ENCODE measurements around the gene MTHFD1L. TPM values are rescaled to one million over a fixed set of nuclear protein-coding genes. Genes with fewer than 3 reads are reported as not detected.

MTHFD1L gene
- total and polyA plus RNA-seq, 2 of the 8 experiments (the other 6 are each of a cell fraction or from before 2014, with no cell fraction given) = 29.2 to 105 TPM

DNA sequence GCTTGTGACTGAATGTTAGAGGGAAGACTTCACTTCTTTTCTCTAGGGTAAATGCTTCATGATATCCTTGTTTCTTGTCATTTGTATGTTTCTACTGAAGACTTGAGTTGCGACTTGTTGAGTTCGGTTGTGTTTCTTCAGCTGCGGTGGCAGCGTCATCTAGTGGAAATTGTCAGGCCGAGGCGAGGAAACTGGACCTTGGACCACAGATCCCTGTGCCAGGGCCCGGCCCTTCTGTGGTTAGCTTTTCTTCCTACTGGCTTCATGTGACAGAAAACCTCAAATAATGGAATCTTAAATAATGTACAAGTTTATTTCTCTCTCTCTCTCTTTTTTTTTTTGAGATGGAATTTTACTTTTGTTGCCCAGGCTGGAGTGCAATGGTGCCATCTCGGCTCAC is 12.4 kb downstream of the MTHFD1L start:
- H3K4me2 ChIP-seq (ENCODE audit: insufficient read depth in 1 of 2, low read depth in 2 of 2, low read length in 2 of 2) = peak overlapping the region in 1 of 2 experiments; percentile 36; a peak in 1 of 4 replicates
- TF ChIP-seq, protein P1, sequence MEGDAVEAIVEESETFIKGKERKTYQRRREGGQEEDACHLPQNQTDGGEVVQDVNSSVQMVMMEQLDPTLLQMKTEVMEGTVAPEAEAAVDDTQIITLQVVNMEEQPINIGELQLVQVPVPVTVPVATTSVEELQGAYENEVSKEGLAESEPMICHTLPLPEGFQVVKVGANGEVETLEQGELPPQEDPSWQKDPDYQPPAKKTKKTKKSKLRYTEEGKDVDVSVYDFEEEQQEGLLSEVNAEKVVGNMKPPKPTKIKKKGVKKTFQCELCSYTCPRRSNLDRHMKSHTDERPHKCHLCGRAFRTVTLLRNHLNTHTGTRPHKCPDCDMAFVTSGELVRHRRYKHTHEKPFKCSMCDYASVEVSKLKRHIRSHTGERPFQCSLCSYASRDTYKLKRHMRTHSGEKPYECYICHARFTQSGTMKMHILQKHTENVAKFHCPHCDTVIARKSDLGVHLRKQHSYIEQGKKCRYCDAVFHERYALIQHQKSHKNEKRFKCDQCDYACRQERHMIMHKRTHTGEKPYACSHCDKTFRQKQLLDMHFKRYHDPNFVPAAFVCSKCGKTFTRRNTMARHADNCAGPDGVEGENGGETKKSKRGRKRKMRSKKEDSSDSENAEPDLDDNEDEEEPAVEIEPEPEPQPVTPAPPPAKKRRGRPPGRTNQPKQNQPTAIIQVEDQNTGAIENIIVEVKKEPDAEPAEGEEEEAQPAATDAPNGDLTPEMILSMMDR (IDR thresholded peaks at IDR 0.05; ENCODE audit: control extremely low read depth in 1 of 3, insufficient read depth in 1 of 3, low read depth in 1 of 3, low read length in 3 of 3) = peak in 1 of 3 experiments; percentile 14; a peak in 1 of 4 replicates
- TF ChIP-seq ASH2L (IDR thresholded peaks at IDR 0.05; ENCODE audit: low read length) = no peak
- peak; percentile 9 to 30; a peak in 1 of 4 replicates for TF ChIP-seq RAD21 (IDR thresholded peaks at IDR 0.05 in 1 of 2, conservative IDR thresholded peaks at IDR 0.05 in 1 of 2; ENCODE audit: low read depth in 2 of 2, low read length in 2 of 2)
- 0 out of 2 replicates have a peak overlapping the region, but pooled peaks have one; percentile 36 for H2BK5ac ChIP-seq (ENCODE audit: low read depth, low read length)
- H3K79me1 ChIP-seq (ENCODE audit: low read depth, low read length) = peaks cover 5% of the 10 kb centered on the region; the same call in 1 of the 2 replicates
- no peak overlapping the region for H3K56ac ChIP-seq (replicated peaks; ENCODE audit: insufficient read length, low read depth, low read length)
- H4K8ac ChIP-seq (ENCODE audit: extremely low read depth, insufficient read depth, low read length) = no peak overlapping the region
- peaks cover 0 to 77% of the 10 kb centered on the region in 2 experiments; a peak in 3 of 4 replicates for H3K79me2 ChIP-seq (ENCODE audit: control insufficient read depth in 1 of 2, insufficient read depth in 2 of 2, low read length in 2 of 2)
- H2BK12ac ChIP-seq (ENCODE audit: low read depth, low read length) = no peak overlapping the region
- H2BK20ac ChIP-seq (ENCODE audit: low read length) = no peak overlapping the region
- DNase-seq (ENCODE audit: low read depth in 1 of 2, low spot score in 2 of 2) (no peak), FAIRE-seq (no peak)
- no peak overlapping the region for H3K27ac ChIP-seq (ENCODE audit: low read depth, low read length)
- H3K36me3 ChIP-seq (ENCODE audit: control insufficient read depth in 2 of 4, insufficient read depth in 4 of 4, low read length in 3 of 4) = peaks cover 0 to 20% (median 4%) of the 10 kb centered on the region in 4 experiments; a peak in 3 of 8 replicates
- no peak overlapping the region for H3K14ac ChIP-seq (ENCODE audit: insufficient read length)
- no peaks in the 10 kb centered on the region for H3K23me2 ChIP-seq (ENCODE audit: low read depth, low read length)
- H3K4me1 ChIP-seq (replicated peaks in 1 of 4; ENCODE audit: control insufficient read depth in 3 of 4, insufficient read depth in 4 of 4, low read length in 3 of 4) = peaks cover 2 to 21% (median 11%) of the 10 kb centered on the region in 4 experiments; a peak in 6 of 7 replicates
- no peak overlapping the region for H2AFZ ChIP-seq (ENCODE audit: low read length)
- no peaks in the 10 kb centered on the region for H3K9me3 ChIP-seq (ENCODE audit: insufficient read depth in 2 of 2, low read depth in 1 of 2, low read length in 1 of 2)
- no peak overlapping the region for H3K4me3 ChIP-seq (ENCODE audit: extremely low read depth in 1 of 4, insufficient read depth in 2 of 4, low read depth in 3 of 4, low read length in 4 of 4)
- H4K20me1 ChIP-seq (replicated peaks in 1 of 2; ENCODE audit: control insufficient read depth in 1 of 2, insufficient read depth in 2 of 2, low read length in 2 of 2) = peaks cover 2 to 6% of the 10 kb centered on the region in 2 experiments
- CTCF ChIA-PET (ENCODE audit: partially characterized antibody) = interaction anchor here (0.6 to 3.0 kb wide), 7 partner anchors 8 to 69 kb away, joined by 3 to 21 read pairs (median 3); partner anchors contain the start of gene MTHFD1L
- 0 out of 2 replicates have a peak overlapping the region, but pooled peaks have one; percentile 33 for H2AK5ac ChIP-seq (ENCODE audit: low read depth, low read length)
- no peaks in the 10 kb centered on the region for H3K27me3 ChIP-seq (replicated peaks in 1 of 4; ENCODE audit: control insufficient read depth in 3 of 4, extremely low read depth in 1 of 4, insufficient read depth in 3 of 4, low read length in 3 of 4)
- no peak overlapping the region for H3K23ac ChIP-seq (ENCODE audit: insufficient read length)
- peak overlapping the region; percentile 19 for H4K5ac ChIP-seq (ENCODE audit: insufficient read length, low read depth, low read length)
- H3K9ac ChIP-seq (replicated peaks in 1 of 4; ENCODE audit: extremely low read depth in 1 of 4, low read depth in 3 of 4, low read length in 3 of 4) = no peak overlapping the region
- H2BK15ac ChIP-seq (ENCODE audit: low read length) = no peak overlapping the region
- WGBS, 2 experiments (ENCODE audit: extremely low coverage in 1 of 2, insufficient coverage in 1 of 2, insufficient read length in 1 of 2, insufficient replicate concordance in 2 of 2, low coverage in 1 of 2, low lambda C conversion rate in 2 of 2, missing lambda C conversion rate in 1 of 2) = 94% methylated on average over 8 of the region's 8 CpGs; no CpG with 5 or more reads in 1 of the 2 experiments
- POLR2A ChIA-PET (ENCODE audit: partially characterized antibody) = interaction anchor here (0.7 to 6.5 kb wide), 8 partner anchors 8 to 446 kb away, joined by 3 to 69 read pairs (median 4); partner anchors contain the start of gene MTHFD1L
- no peak overlapping the region for H3K4ac ChIP-seq (replicated peaks; ENCODE audit: insufficient read length, low read depth, low read length)
- peak overlapping the region; percentile 21; the same call in 1 of the 2 replicates for H3K18ac ChIP-seq (ENCODE audit: extremely low read depth, low read length)
- peak overlapping the region; percentile 67 for H2BK120ac ChIP-seq (replicated peaks; ENCODE audit: low read depth, low read length)
- H4K91ac ChIP-seq (replicated peaks; ENCODE audit: insufficient read length, low read length) = peak overlapping the region; percentile 40

Data from H1 (cell line).